ENCODE data around the gene SAMD14. TPM values are rescaled to one million over a fixed set of nuclear protein-coding genes. Genes with fewer than 3 reads are reported as not detected.

Gene SAMD14
- total and polyA plus RNA-seq, 12 donors: 1.1 to 12.6 (median 3.3) TPM

GRCh38 chr17:50096092-50096491 is 33.9 kb downstream of the SAMD14 start:
- Histone ChIP-seq H3K4me3 (peak overlapping the region in 3 of 4 donors; percentile 87 to 97 (median 91)), H3K4me1 (replicated peaks in 1 of 2) (peaks cover 21 to 22% of the 10 kb centered on the region in 2 donors), H3K27me3 (no peaks in the 10 kb centered on the region), H3K36me3 (replicated peaks in 1 of 2) (peaks cover 0 to 23% of the 10 kb centered on the region in 2 donors), H3K27ac (peak overlapping the region in 4 of 5 donors; percentile 80 to 84 (median 82)), H3K9me3 (replicated peaks in 1 of 3) (no peaks in the 10 kb centered on the region)
- peak in 1 of 7 donors; percentile 42 for DNase-seq
- TF ChIP-seq CTCF (IDR thresholded peaks at IDR 0.05) (no peak), POLR2A (IDR thresholded peaks at IDR 0.05) (no peak)
- intact Hi-C loops (cut with DNase I): loop anchor here in 1 of 2 donors (5.0 kb wide), 1 partner anchor 51 kb away; no protein-coding TSS in a partner anchor
- WGBS, 4 donors: 5 to 14% (median 13%) methylated on average over 2 to 6 of the region's 6 CpGs

GRCh38 chr17:50095626-50096037 is 34.3 kb downstream of the SAMD14 start:
- Histone ChIP-seq H3K36me3 (replicated peaks in 1 of 2) (peaks cover 0 to 23% of the 10 kb centered on the region in 2 donors), H3K27me3 (no peaks in the 10 kb centered on the region), H3K27ac (peak overlapping the region in 4 of 5 donors; percentile 80 to 84 (median 82)), H3K9me3 (replicated peaks in 1 of 3) (no peaks in the 10 kb centered on the region), H3K4me3 (peak overlapping the region; percentile 87 to 97 (median 91)), H3K4me1 (replicated peaks in 1 of 2) (peaks cover 16 to 17% of the 10 kb centered on the region in 2 donors)
- TF ChIP-seq POLR2A (IDR thresholded peaks at IDR 0.05): no peak
- TF ChIP-seq CTCF (IDR thresholded peaks at IDR 0.05): no peak
- WGBS, 4 donors: 1 to 2% (median 1%) methylated on average over 12 of the region's 12 CpGs
- intact Hi-C loops (cut with DNase I): loop anchor here in 1 of 2 donors (5.0 kb wide), 1 partner anchor 52 kb away; no protein-coding TSS in a partner anchor
- no peak for DNase-seq

GRCh38 chr17:50094753-50095619 is 35.0 kb downstream of the SAMD14 start, which contains the start of gene PDK2:
PDK2 (plus strand) TSS chr17:50095351; CDS start chr17:50095436, 85 bp downstream.
- peaks cover 0 to 24% of the 10 kb centered on the region in 2 donors for H3K36me3 ChIP-seq (replicated peaks in 1 of 2)
- H3K9me3 ChIP-seq (replicated peaks in 1 of 3): no peaks in the 10 kb centered on the region
- H3K27me3 ChIP-seq: no peaks in the 10 kb centered on the region
- intact Hi-C loops (cut with DNase I): loop anchor here in 1 of 2 donors (5.0 kb wide), 1 partner anchor 52 kb away; no protein-coding TSS in a partner anchor
- peaks cover 10 to 11% of the 10 kb centered on the region in 2 donors for H3K4me1 ChIP-seq (replicated peaks in 1 of 2)
- peak within 1 kb of the TSS; percentile 87 to 97 (median 91) for H3K4me3 ChIP-seq
- 0 to 1% (median 1%) methylated on average over 38 to 68 of the region's 68 CpGs for WGBS, 4 donors
- peak; percentile 96 to 99 (median 98) for DNase-seq
- TF ChIP-seq POLR2A (IDR thresholded peaks at IDR 0.05) (peak; percentile 60 to 90), CTCF (IDR thresholded peaks at IDR 0.05) (peak in 1 of 6 experiments; percentile 9)
- H3K27ac ChIP-seq: peak within 1 kb of the TSS; percentile 27 to 84 (median 81)

- WGBS, 4 donors: 0 to 1% (median 0%) methylated on average over 19 to 21 of the region's 21 CpGs
- peak overlapping the region; percentile 27 to 84 (median 77) for H3K27ac ChIP-seq
- no peaks in the 10 kb centered on the region for H3K9me3 ChIP-seq (replicated peaks in 1 of 3)
- intact Hi-C loops (cut with DNase I): no loop called here
- H3K4me3 ChIP-seq: peak overlapping the region in 3 of 4 donors; percentile 26 to 91 (median 87)
- DNase-seq: peak; percentile 86 to 98 (median 94)
- no peaks in the 10 kb centered on the region for H3K27me3 ChIP-seq
- H3K36me3 ChIP-seq (replicated peaks in 1 of 2): peaks cover 0 to 26% of the 10 kb centered on the region in 2 donors
- peaks cover 9 to 10% of the 10 kb centered on the region in 2 donors for H3K4me1 ChIP-seq (replicated peaks in 1 of 2)
- peak in 1 of 2 donors; percentile 39 for TF ChIP-seq POLR2A (IDR thresholded peaks at IDR 0.05)
- peak; percentile 81 to 96 (median 93) for TF ChIP-seq CTCF (IDR thresholded peaks at IDR 0.05)
These were observed 35.7 kb downstream of the SAMD14 start for GRCh38 chr17:50094243-50094752.
